C4-2B (cell line): ENCODE data around the gene SAMD7.

Source experiments
- CTCF ChIP-seq: fragments of 450-650 bp; conservative IDR thresholded peaks from 2 replicates; pipeline ENCODE4 v1.5.1; 2017; ENCODE audit warnings: mild to moderate bottlenecking
- ZFX ChIP-seq: fragments of 450-650 bp; IDR thresholded peaks from 2 replicates; pipeline ENCODE4 v1.6.1; 2017

- TF ChIP-seq CTCF (no peak), ZFX (no peak)
These were observed 47.1 kb upstream of the SAMD7 start for GRCh38 chr3:169864270-169864669.
